Adipocyte (in vitro differentiated cells): ENCODE results near the gene UNC5CL.
A peak's percentile ranks its signal among the peaks of the same experiment; 100 is the strongest.

ENCODE experiments used
- DNase-seq: peaks from one replicate; pipeline ENCODE4 v3.0.0-alpha.2; 2015; ENCODE audit warnings: low read depth
- H3K27me3 ChIP-seq: replicated peaks from 2 replicates; pipeline ENCODE4 v1.7.0; 2013; ENCODE audit warnings: mild to moderate bottlenecking, low read length, moderate library complexity; ENCODE audit not compliant: control insufficient read depth, insufficient read depth
- H3K36me3 ChIP-seq: 2 replicates; pipeline ENCODE4 v1.7.0; 2013; ENCODE audit warnings: low read length, mild to moderate bottlenecking, moderate library complexity; ENCODE audit not compliant: control insufficient read depth, insufficient read depth, severe bottlenecking
- H3K4me1 ChIP-seq: 2 replicates; pipeline ENCODE4 v1.7.0; 2013; ENCODE audit warnings: mild to moderate bottlenecking, low read length, moderate library complexity; ENCODE audit not compliant: control insufficient read depth, insufficient read depth
- H3K4me3 ChIP-seq: 2 replicates; pipeline ENCODE4 v1.7.0; 2013; ENCODE audit warnings: mild to moderate bottlenecking, low read length, moderate library complexity
- H3K9ac ChIP-seq: 2 replicates; pipeline ENCODE4 v1.7.0; 2013; ENCODE audit warnings: mild to moderate bottlenecking, low read length, moderate library complexity
- H3K9me3 ChIP-seq: 2 replicates; pipeline ENCODE4 v1.7.0; 2013; ENCODE audit warnings: mild to moderate bottlenecking, low read length, moderate library complexity; ENCODE audit not compliant: control insufficient read depth

UNC5CL gene

GRCh38 chr6:41036601-41037000 is 2.4 kb downstream of the UNC5CL start:
- Histone ChIP-seq H3K4me3 (no peak overlapping the region), H3K4me1 (peaks cover 2% of the 10 kb centered on the region), H3K9me3 (no peaks in the 10 kb centered on the region), H3K9ac (no peak overlapping the region), H3K36me3 (no peaks in the 10 kb centered on the region), H3K27me3 (peaks cover 24% of the 10 kb centered on the region)
- DNase-seq = no peak

GRCh38 chr6:41036186-41036585 is 2.8 kb downstream of the UNC5CL start:
- peaks cover 29% of the 10 kb centered on the region for H3K27me3 ChIP-seq
- H3K4me1 ChIP-seq = peaks cover 2% of the 10 kb centered on the region
- no peak overlapping the region for H3K4me3 ChIP-seq
- H3K9ac ChIP-seq = no peak overlapping the region
- no peaks in the 10 kb centered on the region for H3K9me3 ChIP-seq
- H3K36me3 ChIP-seq = no peaks in the 10 kb centered on the region
- no peak for DNase-seq

GRCh38 chr6:41033776-41034175 is 5.2 kb downstream of the UNC5CL start:
- Histone ChIP-seq H3K27me3 (peaks cover 35% of the 10 kb centered on the region), H3K4me3 (no peak overlapping the region), H3K36me3 (no peaks in the 10 kb centered on the region), H3K9ac (no peak overlapping the region), H3K9me3 (no peaks in the 10 kb centered on the region), H3K4me1 (peaks cover 2% of the 10 kb centered on the region)
- no peak for DNase-seq

GRCh38 chr6:41032830-41033229 is 6.2 kb downstream of the UNC5CL start:
- no peak for DNase-seq

GRCh38 chr6:41028561-41029412 is 10.2 kb downstream of the UNC5CL start:
- H3K27me3 ChIP-seq = peaks cover 31% of the 10 kb centered on the region
- DNase-seq = no peak
- no peaks in the 10 kb centered on the region for H3K36me3 ChIP-seq
- peak overlapping the region; percentile 77 for H3K9ac ChIP-seq
- no peaks in the 10 kb centered on the region for H3K9me3 ChIP-seq
- peak overlapping the region; percentile 75 for H3K4me3 ChIP-seq
- H3K4me1 ChIP-seq = peaks cover 5% of the 10 kb centered on the region

More at GRCh38 chr6:41032830-41033229, 6.2 kb downstream of the UNC5CL start:
- Histone ChIP-seq H3K27me3 (peaks cover 34% of the 10 kb centered on the region), H3K4me1 (peaks cover 7% of the 10 kb centered on the region), H3K4me3 (no peak overlapping the region), H3K36me3 (no peaks in the 10 kb centered on the region), H3K9ac (no peak overlapping the region), H3K9me3 (no peaks in the 10 kb centered on the region)

GRCh38 chr6:41027799-41028560 is 11.0 kb downstream of the UNC5CL start:
- DNase-seq = peak; percentile 90
- H3K4me3 ChIP-seq = peak overlapping the region; percentile 75
- H3K27me3 ChIP-seq = peaks cover 31% of the 10 kb centered on the region
- no peaks in the 10 kb centered on the region for H3K36me3 ChIP-seq
- peaks cover 5% of the 10 kb centered on the region for H3K4me1 ChIP-seq
- peak overlapping the region; percentile 77 for H3K9ac ChIP-seq
- no peaks in the 10 kb centered on the region for H3K9me3 ChIP-seq

GRCh38 chr6:41027241-41027640 is 11.8 kb downstream of the UNC5CL start:
- H3K4me1 ChIP-seq = peaks cover 5% of the 10 kb centered on the region
- H3K27me3 ChIP-seq = peaks cover 31% of the 10 kb centered on the region
- no peak overlapping the region for H3K4me3 ChIP-seq
- H3K9ac ChIP-seq = no peak overlapping the region
- DNase-seq = no peak
- H3K9me3 ChIP-seq = no peaks in the 10 kb centered on the region
- H3K36me3 ChIP-seq = no peaks in the 10 kb centered on the region

GRCh38 chr6:41025966-41026530 is 13.0 kb downstream of the UNC5CL start:
- Histone ChIP-seq H3K4me1 (peaks cover 5% of the 10 kb centered on the region), H3K27me3 (peaks cover 21% of the 10 kb centered on the region), H3K9ac (no peak overlapping the region), H3K4me3 (no peak overlapping the region), H3K9me3 (no peaks in the 10 kb centered on the region), H3K36me3 (no peaks in the 10 kb centered on the region)
- no peak for DNase-seq

GRCh38 chr6:41023114-41023513 is 15.9 kb downstream of the UNC5CL start:
- no peaks in the 10 kb centered on the region for H3K36me3 ChIP-seq
- H3K4me3 ChIP-seq = no peak overlapping the region
- peaks cover 11% of the 10 kb centered on the region for H3K9me3 ChIP-seq
- DNase-seq = no peak
- peaks cover under 1% of the 10 kb centered on the region for H3K4me1 ChIP-seq
- no peaks in the 10 kb centered on the region for H3K27me3 ChIP-seq
- H3K9ac ChIP-seq = no peak overlapping the region

- peak; percentile 66 for DNase-seq
- no peak overlapping the region for H3K9ac ChIP-seq
- no peaks in the 10 kb centered on the region for H3K36me3 ChIP-seq
- H3K4me1 ChIP-seq = no peaks in the 10 kb centered on the region
- H3K4me3 ChIP-seq = no peak overlapping the region
- H3K27me3 ChIP-seq = no peaks in the 10 kb centered on the region
- H3K9me3 ChIP-seq = peaks cover 14% of the 10 kb centered on the region
Observed at GRCh38 chr6:41022294-41022693, 16.7 kb downstream of the UNC5CL start.

- H3K4me1 ChIP-seq = no peaks in the 10 kb centered on the region
- DNase-seq = peak; percentile 63
- no peaks in the 10 kb centered on the region for H3K36me3 ChIP-seq
- H3K4me3 ChIP-seq = no peak overlapping the region
- peaks cover 14% of the 10 kb centered on the region for H3K9me3 ChIP-seq
- H3K9ac ChIP-seq = no peak overlapping the region
- no peaks in the 10 kb centered on the region for H3K27me3 ChIP-seq
Observed at GRCh38 chr6:41021832-41022231, 17.2 kb downstream of the UNC5CL start.
